T-helper 2 cell treated with Interferon-gamma antibody and Interleukin-4, amounts not matched to agents 5 μg/mL and 100 μg/mL, for 36 hours (primary cell): ENCODE results near the gene NXPH1.

Source experiments
- DNase-seq: peaks from one replicate; pipeline ENCODE4 v3.0.0; 2021; ENCODE audit warnings: low spot score
- H3K27ac Mint-ChIP-seq: one replicate; pipeline ENCODE4 v1.8.0; 2021; ENCODE audit warnings: mild to moderate bottlenecking, mixed read lengths
- H3K27me3 Mint-ChIP-seq: one replicate; pipeline ENCODE4 v1.8.0; 2021; ENCODE audit warnings: low read depth, mixed read lengths
- H3K36me3 Mint-ChIP-seq: one replicate; pipeline ENCODE4 v1.8.0; 2021; ENCODE audit warnings: low read depth, mixed read lengths
- H3K4me1 Mint-ChIP-seq: one replicate; pipeline ENCODE4 v1.8.0; 2021; ENCODE audit warnings: low read depth, mixed read lengths
- H3K4me3 Mint-ChIP-seq: one replicate; pipeline ENCODE4 v1.8.0; 2022; ENCODE audit warnings: mild to moderate bottlenecking, moderate library complexity, mixed read lengths
- H3K9me3 Mint-ChIP-seq: one replicate; pipeline ENCODE4 v1.8.0; 2021; ENCODE audit warnings: mixed read lengths

Gene NXPH1

DNA sequence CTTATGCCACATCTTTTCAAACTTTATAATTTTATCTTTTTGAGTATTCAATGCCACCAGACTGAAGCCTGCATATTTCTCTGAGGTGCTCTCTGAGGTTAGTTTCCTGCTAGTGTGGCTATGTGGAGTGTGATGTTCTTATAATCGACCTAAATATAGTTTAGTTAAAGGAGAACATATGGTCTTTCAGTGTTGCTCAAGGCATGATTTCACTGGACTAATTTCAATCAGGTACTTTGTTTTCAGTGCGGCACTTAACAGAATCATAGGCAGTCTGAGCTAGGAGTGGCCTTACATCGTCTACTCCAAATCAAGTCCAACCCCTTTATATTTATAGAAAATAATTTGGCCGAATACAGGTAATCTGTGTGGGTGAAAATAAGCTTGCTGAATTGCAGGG lies 134.2 kb downstream of the NXPH1 start:
- Mint-ChIP-seq H3K27ac (no peak overlapping the region), H3K36me3 (no peaks in the 10 kb centered on the region), H3K4me1 (peaks cover 1% of the 10 kb centered on the region), H3K4me3 (no peak overlapping the region), H3K9me3 (no peaks in the 10 kb centered on the region), H3K27me3 (no peaks in the 10 kb centered on the region)
- no peak for DNase-seq

DNA sequence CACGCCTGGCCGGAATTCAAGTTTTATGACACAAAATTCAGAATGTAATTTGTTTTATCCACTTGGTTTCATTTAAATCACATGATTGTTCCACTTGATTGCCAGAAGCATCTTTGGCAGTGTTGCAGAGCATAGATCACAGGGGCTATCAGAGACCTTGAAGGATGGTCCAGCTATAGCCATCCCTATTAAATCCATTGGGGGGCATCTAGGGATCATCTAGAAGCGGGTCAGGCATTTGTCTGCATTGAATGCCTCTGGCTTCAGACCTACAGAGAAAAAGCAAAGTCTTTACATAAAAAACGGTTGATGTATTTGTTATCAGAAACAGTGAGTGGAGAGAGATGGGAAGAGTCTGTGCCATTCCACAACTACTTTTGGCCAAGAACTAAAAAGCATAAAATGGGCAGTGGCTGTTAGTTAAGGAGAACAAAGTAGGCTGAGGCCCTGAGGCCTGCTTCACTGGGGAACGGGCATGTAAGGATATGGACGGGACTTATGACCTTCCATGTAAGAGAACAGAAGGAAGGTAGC lies 146.3 kb downstream of the NXPH1 start:
- no peak for DNase-seq
- no peaks in the 10 kb centered on the region for H3K27me3 Mint-ChIP-seq
- H3K4me3 Mint-ChIP-seq, result no peak overlapping the region
- no peaks in the 10 kb centered on the region for H3K36me3 Mint-ChIP-seq
- no peaks in the 10 kb centered on the region for H3K9me3 Mint-ChIP-seq
- no peak overlapping the region for H3K27ac Mint-ChIP-seq
- H3K4me1 Mint-ChIP-seq, result no peaks in the 10 kb centered on the region

DNA sequence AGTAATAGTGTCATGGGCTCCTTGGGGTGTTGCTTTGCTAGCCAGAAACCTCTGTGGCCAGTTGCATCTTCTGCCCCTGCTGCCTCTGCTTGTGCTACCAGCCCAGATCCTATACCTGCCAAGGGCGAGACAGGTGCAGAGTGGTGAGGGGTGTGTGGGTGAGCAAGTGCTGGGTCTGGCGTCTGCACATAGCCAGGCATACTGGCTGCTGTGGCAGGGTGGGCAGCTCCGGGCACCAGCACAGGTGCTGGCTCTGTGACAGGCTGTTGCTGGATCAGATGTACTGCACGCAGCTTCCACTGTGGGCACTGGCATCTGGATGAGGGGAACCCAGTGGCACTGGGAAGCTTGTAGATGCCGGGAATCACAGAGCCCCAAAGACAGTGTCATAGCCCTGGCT lies 148.4 kb downstream of the NXPH1 start:
- no peak for DNase-seq
- H3K4me1 Mint-ChIP-seq, result no peaks in the 10 kb centered on the region
- H3K36me3 Mint-ChIP-seq, result no peaks in the 10 kb centered on the region
- no peak overlapping the region for H3K27ac Mint-ChIP-seq
- H3K27me3 Mint-ChIP-seq, result no peaks in the 10 kb centered on the region
- no peak overlapping the region for H3K4me3 Mint-ChIP-seq
- no peaks in the 10 kb centered on the region for H3K9me3 Mint-ChIP-seq

DNA sequence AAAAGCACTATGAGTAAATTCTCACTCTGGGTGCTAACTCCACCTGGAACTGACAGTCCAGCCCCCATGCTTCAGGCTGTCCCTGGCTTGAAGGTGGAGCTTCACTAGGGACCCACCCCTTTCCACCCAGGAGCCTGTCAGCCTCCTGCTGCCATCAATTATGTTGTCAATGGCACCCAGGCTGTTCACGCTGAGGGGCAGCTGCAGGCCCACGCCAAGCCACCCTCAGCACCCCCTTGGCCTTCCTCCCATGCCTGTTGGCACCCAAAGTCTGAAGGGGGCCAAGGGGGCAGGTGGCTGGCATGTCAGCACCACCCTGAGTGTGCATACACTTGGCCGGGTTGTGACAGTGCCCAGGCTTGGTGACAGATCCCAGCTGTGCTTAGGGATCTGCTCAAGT lies 149.3 kb downstream of the NXPH1 start:
- no peak for DNase-seq
- Mint-ChIP-seq H3K4me1 (no peaks in the 10 kb centered on the region), H3K9me3 (no peaks in the 10 kb centered on the region), H3K27me3 (no peaks in the 10 kb centered on the region), H3K27ac (no peak overlapping the region), H3K4me3 (no peak overlapping the region), H3K36me3 (no peaks in the 10 kb centered on the region)

DNA sequence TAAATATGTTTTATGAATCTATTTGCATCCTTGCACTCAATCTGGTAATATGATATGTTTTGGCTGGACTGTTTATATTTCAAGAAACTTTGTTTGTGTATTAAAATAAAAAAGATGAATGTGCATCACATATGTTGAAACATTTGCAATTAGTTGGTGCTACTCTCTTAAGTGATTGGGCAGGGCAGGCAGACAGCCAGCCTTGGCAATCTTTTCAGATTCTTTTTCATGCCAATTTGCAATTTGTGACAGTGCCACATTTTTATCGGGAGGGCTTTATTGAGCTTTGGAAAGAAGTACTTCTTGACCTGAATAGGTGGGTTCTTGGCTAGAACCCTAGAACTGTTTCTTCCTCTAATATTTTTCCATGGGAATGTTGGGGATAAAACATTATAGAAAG lies 152.2 kb downstream of the NXPH1 start:
- Mint-ChIP-seq H3K27me3 (no peaks in the 10 kb centered on the region), H3K27ac (no peak overlapping the region), H3K9me3 (no peaks in the 10 kb centered on the region), H3K4me1 (no peaks in the 10 kb centered on the region), H3K4me3 (no peak overlapping the region), H3K36me3 (no peaks in the 10 kb centered on the region)
- DNase-seq, result no peak

DNA sequence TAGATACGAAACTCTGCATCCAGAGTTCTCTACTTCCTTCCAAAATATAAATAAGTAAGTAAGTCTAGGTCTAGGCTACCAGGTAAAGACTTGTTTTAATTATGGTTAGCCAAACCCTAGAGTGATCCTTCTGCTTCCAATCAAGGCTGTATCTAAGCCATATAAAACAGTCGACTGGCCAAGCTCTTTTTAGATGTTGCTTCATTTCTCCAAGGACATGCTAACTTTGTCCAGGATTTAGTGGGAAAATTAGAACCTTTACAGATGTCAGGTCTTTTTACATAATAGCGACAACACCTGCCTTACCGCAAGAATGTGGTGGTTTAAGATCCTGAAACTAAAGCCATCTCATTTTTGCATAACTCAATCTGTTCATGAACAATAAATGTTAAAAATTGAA lies 156.8 kb downstream of the NXPH1 start:
- Mint-ChIP-seq H3K4me3 (no peak overlapping the region), H3K9me3 (no peaks in the 10 kb centered on the region), H3K27me3 (no peaks in the 10 kb centered on the region), H3K36me3 (no peaks in the 10 kb centered on the region), H3K4me1 (no peaks in the 10 kb centered on the region), H3K27ac (no peak overlapping the region)
- DNase-seq, result no peak

DNA sequence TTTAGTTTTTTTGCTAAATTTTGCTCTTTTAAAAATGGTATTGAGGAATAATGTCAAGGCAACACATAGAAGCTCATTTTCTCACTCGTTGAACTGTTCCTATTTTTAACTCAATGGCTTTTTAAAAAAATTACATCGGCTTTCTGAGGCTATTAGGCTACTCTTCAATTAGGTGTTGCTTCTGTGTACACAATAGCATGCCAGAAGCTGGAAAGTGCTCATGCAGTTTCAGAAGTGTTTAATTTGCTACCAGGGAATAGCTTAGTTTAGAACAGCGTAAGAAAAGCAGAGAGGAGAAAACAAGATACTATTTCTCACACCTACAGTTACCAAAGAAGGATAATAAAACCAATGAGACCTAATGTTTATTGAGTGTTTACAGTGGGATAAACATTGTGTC lies 157.4 kb downstream of the NXPH1 start:
- Mint-ChIP-seq H3K36me3 (no peaks in the 10 kb centered on the region), H3K4me3 (no peak overlapping the region), H3K9me3 (no peaks in the 10 kb centered on the region), H3K4me1 (no peaks in the 10 kb centered on the region), H3K27me3 (no peaks in the 10 kb centered on the region), H3K27ac (no peak overlapping the region)
- no peak for DNase-seq

DNA sequence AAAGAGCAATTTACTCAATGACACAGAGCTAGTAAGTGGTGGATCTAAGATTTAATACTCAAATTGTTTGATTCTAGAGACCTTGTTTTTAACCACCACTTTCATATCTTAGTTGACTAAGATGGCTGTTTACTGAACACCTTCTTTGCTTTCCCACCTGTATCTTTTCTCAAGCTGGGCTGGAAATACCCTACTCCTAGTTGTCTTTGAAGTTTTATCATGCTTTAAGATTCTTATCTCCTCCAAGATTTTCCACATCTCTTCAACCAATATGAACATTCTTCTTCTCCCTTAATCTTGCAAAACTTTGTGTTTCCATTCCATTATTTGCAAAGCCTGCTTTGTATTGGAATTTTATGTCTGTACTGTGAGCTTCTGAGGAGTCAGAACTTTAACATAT lies 157.9 kb downstream of the NXPH1 start:
- Mint-ChIP-seq H3K4me3 (no peak overlapping the region), H3K36me3 (no peaks in the 10 kb centered on the region), H3K4me1 (no peaks in the 10 kb centered on the region), H3K9me3 (no peaks in the 10 kb centered on the region), H3K27me3 (no peaks in the 10 kb centered on the region), H3K27ac (no peak overlapping the region)
- no peak for DNase-seq

DNA sequence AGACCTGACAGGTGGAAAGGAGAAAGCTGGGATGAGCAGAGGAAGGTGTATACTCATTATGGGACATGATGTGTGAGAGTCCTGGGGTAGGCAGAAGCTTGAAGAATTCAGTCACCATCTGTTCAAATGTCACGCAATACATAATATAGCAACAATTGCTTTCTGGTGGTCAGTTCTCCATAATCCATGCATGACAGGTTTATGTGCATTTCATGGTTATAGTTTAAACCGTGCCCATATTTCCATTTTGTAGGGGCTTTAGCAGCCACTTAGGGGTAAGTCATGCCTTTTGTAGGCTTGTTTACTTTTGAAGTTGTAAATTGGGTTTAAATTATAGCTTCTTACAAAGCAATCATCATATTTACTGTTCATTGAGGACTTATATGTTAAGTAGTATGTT lies 158.8 kb downstream of the NXPH1 start:
- no peak for DNase-seq
- Mint-ChIP-seq H3K9me3 (no peaks in the 10 kb centered on the region), H3K27ac (no peak overlapping the region), H3K36me3 (no peaks in the 10 kb centered on the region), H3K4me3 (no peak overlapping the region), H3K27me3 (no peaks in the 10 kb centered on the region), H3K4me1 (no peaks in the 10 kb centered on the region)

DNA sequence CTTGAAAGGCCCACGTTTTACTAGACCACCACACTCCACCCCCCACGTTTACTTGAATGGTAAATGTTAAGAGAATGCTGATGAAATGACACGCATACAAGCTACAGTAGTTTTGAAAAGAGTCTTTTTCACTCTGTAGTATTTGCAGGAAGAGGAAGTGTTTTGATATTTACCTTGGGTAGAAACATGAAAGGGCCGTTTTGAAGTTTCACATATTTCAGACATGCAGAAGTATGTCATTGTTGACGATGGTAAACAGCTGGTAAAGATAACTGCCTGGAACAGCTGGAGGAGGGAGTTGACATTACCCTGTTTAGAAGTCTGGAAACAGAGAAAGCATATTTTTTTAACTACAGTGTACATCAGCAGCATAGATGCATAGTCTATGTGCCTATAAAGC lies 160.7 kb downstream of the NXPH1 start:
- no peak for DNase-seq
- H3K4me1 Mint-ChIP-seq, result no peaks in the 10 kb centered on the region
- no peaks in the 10 kb centered on the region for H3K27me3 Mint-ChIP-seq
- no peak overlapping the region for H3K27ac Mint-ChIP-seq
- H3K9me3 Mint-ChIP-seq, result no peaks in the 10 kb centered on the region
- no peaks in the 10 kb centered on the region for H3K36me3 Mint-ChIP-seq
- no peak overlapping the region for H3K4me3 Mint-ChIP-seq

DNA sequence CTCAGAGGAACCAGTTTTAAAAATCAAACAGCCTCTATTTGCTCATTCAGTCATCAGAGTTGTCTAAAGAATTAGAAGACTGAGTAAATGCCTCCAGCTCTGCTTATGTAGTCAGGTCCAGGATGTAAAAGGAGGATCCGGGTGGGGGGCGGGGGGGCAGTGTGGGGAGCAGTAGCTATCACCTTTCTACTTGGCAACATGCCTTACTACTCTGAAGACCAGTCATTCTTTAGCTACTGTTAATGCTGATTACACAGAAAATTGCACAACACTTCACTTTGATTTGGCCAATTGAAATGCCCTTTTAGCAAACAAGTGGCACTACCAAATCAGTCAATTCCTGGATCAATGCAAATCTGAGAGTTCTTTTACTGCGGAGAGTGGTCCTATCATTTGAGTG lies 164.2 kb downstream of the NXPH1 start:
- Mint-ChIP-seq H3K27me3 (no peaks in the 10 kb centered on the region), H3K36me3 (no peaks in the 10 kb centered on the region), H3K27ac (no peak overlapping the region), H3K4me1 (no peaks in the 10 kb centered on the region), H3K9me3 (no peaks in the 10 kb centered on the region), H3K4me3 (no peak overlapping the region)
- no peak for DNase-seq

DNA sequence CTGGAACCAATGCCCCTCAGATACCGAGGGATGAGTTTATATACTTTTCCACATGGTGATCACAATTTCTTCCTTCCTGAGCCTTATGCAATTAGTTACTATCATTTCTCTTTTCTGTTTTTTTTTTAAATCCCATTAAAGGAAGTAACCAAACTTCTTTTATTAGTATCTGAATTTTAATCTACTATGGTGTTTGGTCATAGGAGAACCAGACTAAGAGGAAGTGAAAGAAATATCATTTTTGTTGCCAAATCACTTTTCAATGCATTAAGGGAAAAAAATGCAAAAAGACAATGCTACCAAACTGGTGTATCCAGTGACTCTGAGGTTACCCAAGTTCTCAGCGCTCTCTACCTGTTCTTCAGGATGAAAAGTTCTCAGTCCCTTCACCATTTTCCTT lies 167.7 kb downstream of the NXPH1 start:
- no peaks in the 10 kb centered on the region for H3K27me3 Mint-ChIP-seq
- H3K4me1 Mint-ChIP-seq, result no peaks in the 10 kb centered on the region
- H3K9me3 Mint-ChIP-seq, result no peaks in the 10 kb centered on the region
- no peak overlapping the region for H3K27ac Mint-ChIP-seq
- H3K4me3 Mint-ChIP-seq, result no peak overlapping the region
- no peak for DNase-seq
- H3K36me3 Mint-ChIP-seq, result no peaks in the 10 kb centered on the region

DNA sequence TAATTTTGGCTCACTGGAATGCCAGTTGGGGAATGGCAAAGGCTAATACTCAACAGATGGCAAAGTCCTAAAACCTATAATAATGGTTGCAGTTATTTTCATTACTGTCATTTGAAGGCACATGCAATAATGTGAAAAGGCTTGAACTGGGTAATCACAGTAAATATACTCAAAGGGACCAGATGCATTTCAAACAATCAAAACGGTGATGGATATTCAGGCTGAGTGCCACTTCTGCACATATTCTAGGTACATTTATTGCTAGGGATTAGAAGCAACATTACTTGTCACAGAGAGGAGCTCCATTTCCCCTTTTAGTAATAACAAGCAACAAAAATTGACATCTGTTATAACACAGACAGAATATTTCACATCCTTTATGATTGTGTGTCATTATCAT lies 171.8 kb downstream of the NXPH1 start:
- Mint-ChIP-seq H3K4me3 (no peak overlapping the region), H3K36me3 (no peaks in the 10 kb centered on the region), H3K4me1 (no peaks in the 10 kb centered on the region), H3K27ac (no peak overlapping the region), H3K27me3 (no peaks in the 10 kb centered on the region), H3K9me3 (no peaks in the 10 kb centered on the region)
- no peak for DNase-seq

DNA sequence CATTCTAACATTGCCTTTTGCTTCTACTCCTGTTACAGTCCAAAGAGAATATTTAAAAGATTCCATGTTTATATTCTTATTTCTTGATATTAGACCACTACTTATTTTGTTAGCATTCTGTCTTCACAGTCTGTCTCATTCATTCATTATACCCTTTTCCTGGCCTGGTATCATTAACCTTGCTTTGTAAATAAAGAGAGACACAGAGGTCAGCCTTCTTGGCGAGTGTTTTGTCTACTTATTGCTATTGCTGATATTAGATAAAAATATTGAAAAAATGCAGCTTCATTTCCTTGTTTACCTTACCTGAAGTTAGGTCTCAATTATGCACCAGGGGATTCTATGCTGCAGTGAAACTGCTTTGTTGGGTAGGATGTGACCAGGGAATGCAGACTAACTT lies 179.2 kb downstream of the NXPH1 start:
- no peaks in the 10 kb centered on the region for H3K36me3 Mint-ChIP-seq
- no peaks in the 10 kb centered on the region for H3K4me1 Mint-ChIP-seq
- H3K27ac Mint-ChIP-seq, result no peak overlapping the region
- H3K4me3 Mint-ChIP-seq, result no peak overlapping the region
- no peak for DNase-seq
- no peaks in the 10 kb centered on the region for H3K9me3 Mint-ChIP-seq
- H3K27me3 Mint-ChIP-seq, result no peaks in the 10 kb centered on the region

DNA sequence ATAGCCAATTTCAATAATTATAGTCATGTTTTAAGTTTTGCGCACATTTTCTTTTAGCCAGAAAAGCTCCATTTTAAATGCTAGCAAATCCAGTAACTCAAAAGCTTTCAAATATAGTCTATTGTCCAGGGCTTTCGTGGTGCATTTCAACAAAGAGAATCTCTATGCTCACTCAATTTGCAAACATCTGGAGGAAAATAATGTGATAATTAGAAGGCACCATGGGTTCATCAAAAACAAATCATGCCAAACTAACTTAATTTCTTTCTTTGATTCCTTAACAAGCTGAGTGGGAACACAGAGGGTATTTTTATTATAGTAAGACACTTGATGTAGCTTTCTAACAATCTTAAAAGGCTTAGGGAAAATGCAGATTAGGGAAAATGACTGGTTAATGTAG lies 179.8 kb downstream of the NXPH1 start:
- H3K4me3 Mint-ChIP-seq, result no peak overlapping the region

More for the DNA sequence above, 179.8 kb downstream of the NXPH1 start:
- H3K36me3 Mint-ChIP-seq, result no peaks in the 10 kb centered on the region
- DNase-seq, result no peak
- no peak overlapping the region for H3K27ac Mint-ChIP-seq
- no peaks in the 10 kb centered on the region for H3K4me1 Mint-ChIP-seq
- H3K9me3 Mint-ChIP-seq, result no peaks in the 10 kb centered on the region
- no peaks in the 10 kb centered on the region for H3K27me3 Mint-ChIP-seq
